Activated B cell treated with CpG ODN at 0.5 μM for 24 hours (primary cell): Measurements from ENCODE around the gene NELL2. TPM values are rescaled to one million over a fixed set of nuclear protein-coding genes. Genes with fewer than 3 reads are reported as not detected.

Source experiments
- ATAC-seq: fragments of 200-7000 bp; cut with Tn5 transposase; one replicate; pipeline ENCODE4 v1.10.0; 2021; ENCODE audit warnings: low read depth, mild to moderate bottlenecking, moderate library complexity
- CTCF ChIA-PET: fragments of 350-600 bp; sonication (Branson Sonifier 250); formaldehyde crosslinking; loops from one replicate; lab custom pipeline; 2021; ENCODE audit warnings: antibody characterized with exemption; lab: Charles Lee
- POLR2A ChIA-PET: fragments of 350-600 bp; sonication (Branson Sonifier 250); formaldehyde crosslinking; loops from one replicate; lab custom pipeline; 2021; ENCODE audit warnings: antibody characterized with exemption; lab: Charles Lee
- DNase-seq: peaks from one replicate; pipeline ENCODE4 v3.0.0; 2022
- H3K27ac Mint-ChIP-seq: one replicate; pipeline ENCODE4 v1.8.0; 2020; ENCODE audit warnings: mixed read lengths
- H3K27me3 Mint-ChIP-seq: one replicate; pipeline ENCODE4 v1.8.0; 2021; ENCODE audit warnings: mixed read lengths
- H3K36me3 Mint-ChIP-seq: one replicate; pipeline ENCODE4 v1.8.0; 2021; ENCODE audit warnings: low read depth, mixed read lengths
- H3K4me1 Mint-ChIP-seq: one replicate; pipeline ENCODE4 v1.8.0; 2021; ENCODE audit warnings: mixed read lengths
- H3K4me3 Mint-ChIP-seq: one replicate; pipeline ENCODE4 v1.8.0; 2020; ENCODE audit warnings: mild to moderate bottlenecking, mixed read lengths
- H3K9me3 Mint-ChIP-seq: one replicate; pipeline ENCODE4 v1.8.0; 2020; ENCODE audit warnings: mixed read lengths
- CTCF ChIP-seq: fragments of 200-600 bp; IDR thresholded peaks from one replicate; pipeline ENCODE4 v1.8.0; 2022; ENCODE audit warnings: antibody characterized with exemption, mild to moderate bottlenecking
- intact Hi-C: fragments of 100-400 bp; cut with micrococcal nuclease; formaldehyde crosslinking; loops from one replicate; pipeline ENCODE4 v1.15.1; 2024
- total RNA-seq: library from RNA; stranded (reverse); gene quantifications from 2 replicates; pipeline ENCODE4 v1.2.3, GENCODE V29; 2022

The NELL2 gene
- total RNA-seq, 1 donor from 2014 or later: not detected

GRCh38 chr12:44771485-44772021, 104.6 kb downstream of the NELL2 start:
- no peak for TF ChIP-seq CTCF
- ChIA-PET CTCF (interaction anchor here (1.9 kb wide), 1 partner anchor 10 kb away, joined by 5 read pairs; no protein-coding TSS in a partner anchor), POLR2A (no interaction called here)
- H3K27ac Mint-ChIP-seq: no peak overlapping the region
- ATAC-seq: no peak
- no peaks in the 10 kb centered on the region for H3K36me3 Mint-ChIP-seq
- intact Hi-C loops: no loop called here
- no peaks in the 10 kb centered on the region for H3K9me3 Mint-ChIP-seq
- H3K4me1 Mint-ChIP-seq: no peaks in the 10 kb centered on the region
- no peak for DNase-seq
- no peak overlapping the region for H3K4me3 Mint-ChIP-seq
- peaks cover 4% of the 10 kb centered on the region for H3K27me3 Mint-ChIP-seq

DNA sequence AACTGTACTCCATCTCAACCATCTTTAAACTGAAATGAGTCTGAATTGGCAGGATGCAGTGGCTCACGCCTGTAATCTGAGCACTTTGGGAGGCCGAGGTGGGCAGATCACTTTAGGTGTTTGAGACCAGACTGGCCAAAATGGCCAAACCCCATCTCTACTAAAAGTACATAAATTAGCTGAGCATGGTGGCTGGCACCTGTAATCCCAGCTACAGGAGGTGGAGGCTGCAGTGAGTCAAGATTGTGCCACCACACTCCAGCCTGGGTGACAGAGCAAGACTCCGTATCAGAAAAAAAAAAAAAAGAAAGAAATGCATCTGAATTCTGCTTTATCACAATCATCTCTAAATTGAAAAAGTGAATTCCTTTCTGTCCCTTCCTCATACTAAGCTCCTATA, 110.3 kb downstream of the NELL2 start:
- intact Hi-C loops: no loop called here
- CTCF ChIA-PET: no interaction called here
- peaks cover 3% of the 10 kb centered on the region for H3K27me3 Mint-ChIP-seq
- H3K9me3 Mint-ChIP-seq: no peaks in the 10 kb centered on the region
- TF ChIP-seq CTCF: no peak
- H3K4me1 Mint-ChIP-seq: no peaks in the 10 kb centered on the region
- H3K4me3 Mint-ChIP-seq: no peak overlapping the region
- no peak for DNase-seq
- no peaks in the 10 kb centered on the region for H3K36me3 Mint-ChIP-seq
- H3K27ac Mint-ChIP-seq: no peak overlapping the region
- ATAC-seq: no peak
- POLR2A ChIA-PET: no interaction called here

DNA sequence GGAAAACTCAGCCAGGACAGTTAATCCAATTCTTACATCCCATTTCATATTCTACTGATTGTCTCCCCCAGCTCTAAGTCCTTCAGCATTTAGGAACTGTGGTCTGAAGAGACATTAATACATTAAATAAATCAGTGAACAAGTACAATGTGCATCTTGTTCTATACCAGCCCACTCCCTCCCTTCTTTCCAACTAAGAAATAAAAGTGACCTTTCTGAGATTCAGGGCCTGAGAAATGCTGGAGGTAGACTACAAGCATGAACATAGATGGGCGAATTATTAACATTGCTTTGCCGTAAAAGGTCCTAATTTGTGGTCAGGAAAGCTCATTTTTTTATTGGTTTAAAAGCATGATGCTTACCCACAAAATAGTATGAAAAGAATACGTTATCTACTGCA, 113.1 kb downstream of the NELL2 start:
- Mint-ChIP-seq H3K27ac (no peak overlapping the region), H3K36me3 (no peaks in the 10 kb centered on the region), H3K27me3 (no peaks in the 10 kb centered on the region), H3K4me1 (no peaks in the 10 kb centered on the region), H3K4me3 (no peak overlapping the region), H3K9me3 (no peaks in the 10 kb centered on the region)
- POLR2A ChIA-PET: no interaction called here
- no peak for TF ChIP-seq CTCF
- DNase-seq: no peak
- CTCF ChIA-PET: interaction anchor here (1.4 kb wide), 1 partner anchor 12 kb away, joined by 6 read pairs; no protein-coding TSS in a partner anchor
- intact Hi-C loops: no loop called here
- ATAC-seq: no peak

DNA sequence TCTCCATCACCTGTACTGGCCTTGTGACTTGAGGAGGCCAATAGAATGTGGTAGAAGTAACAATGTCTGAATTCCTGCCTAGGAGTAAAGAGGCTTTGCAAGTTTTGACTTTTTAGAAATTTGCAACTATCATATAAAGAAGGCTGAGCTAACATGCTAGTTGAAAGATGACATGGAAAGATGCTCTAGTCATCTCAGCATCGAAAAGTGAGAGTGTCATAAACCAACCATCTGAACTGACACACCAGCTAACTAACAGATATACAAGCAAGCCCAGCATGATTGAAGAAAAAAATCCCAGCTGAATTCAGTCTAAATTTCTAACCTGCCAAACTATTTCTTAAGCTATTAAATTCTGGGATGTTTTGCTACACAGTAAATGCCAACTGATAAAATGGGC, 116.8 kb downstream of the NELL2 start:
- no peak overlapping the region for H3K4me3 Mint-ChIP-seq
- no peaks in the 10 kb centered on the region for H3K4me1 Mint-ChIP-seq
- H3K36me3 Mint-ChIP-seq: no peaks in the 10 kb centered on the region
- no peak for TF ChIP-seq CTCF
- H3K27me3 Mint-ChIP-seq: no peaks in the 10 kb centered on the region
- DNase-seq (no peak), ATAC-seq (no peak)
- intact Hi-C loops: no loop called here
- no peak overlapping the region for H3K27ac Mint-ChIP-seq
- ChIA-PET CTCF (no interaction called here), POLR2A (no interaction called here)
- no peaks in the 10 kb centered on the region for H3K9me3 Mint-ChIP-seq

GRCh38 chr12:44750468-44750867, 125.6 kb downstream of the NELL2 start:
- H3K4me3 Mint-ChIP-seq: no peak overlapping the region
- no peak for ATAC-seq
- H3K36me3 Mint-ChIP-seq: no peaks in the 10 kb centered on the region
- ChIA-PET CTCF (no interaction called here), POLR2A (no interaction called here)
- H3K9me3 Mint-ChIP-seq: no peaks in the 10 kb centered on the region
- no peaks in the 10 kb centered on the region for H3K4me1 Mint-ChIP-seq
- H3K27ac Mint-ChIP-seq: no peak overlapping the region
- no peak for DNase-seq
- TF ChIP-seq CTCF: no peak
- H3K27me3 Mint-ChIP-seq: no peaks in the 10 kb centered on the region
- intact Hi-C loops: no loop called here
